GM21423 (cell line): Measurements from ENCODE around the gene KIAA1671.

Experiments
- ATAC-seq: cut with Tn5 transposase; IDR thresholded peaks from one replicate; pipeline ENCODE4 v1.9.1; 2021; ENCODE audit warnings: mild to moderate bottlenecking, moderate library complexity; ENCODE audit not compliant: unreplicated experiment

Gene KIAA1671

DNA sequence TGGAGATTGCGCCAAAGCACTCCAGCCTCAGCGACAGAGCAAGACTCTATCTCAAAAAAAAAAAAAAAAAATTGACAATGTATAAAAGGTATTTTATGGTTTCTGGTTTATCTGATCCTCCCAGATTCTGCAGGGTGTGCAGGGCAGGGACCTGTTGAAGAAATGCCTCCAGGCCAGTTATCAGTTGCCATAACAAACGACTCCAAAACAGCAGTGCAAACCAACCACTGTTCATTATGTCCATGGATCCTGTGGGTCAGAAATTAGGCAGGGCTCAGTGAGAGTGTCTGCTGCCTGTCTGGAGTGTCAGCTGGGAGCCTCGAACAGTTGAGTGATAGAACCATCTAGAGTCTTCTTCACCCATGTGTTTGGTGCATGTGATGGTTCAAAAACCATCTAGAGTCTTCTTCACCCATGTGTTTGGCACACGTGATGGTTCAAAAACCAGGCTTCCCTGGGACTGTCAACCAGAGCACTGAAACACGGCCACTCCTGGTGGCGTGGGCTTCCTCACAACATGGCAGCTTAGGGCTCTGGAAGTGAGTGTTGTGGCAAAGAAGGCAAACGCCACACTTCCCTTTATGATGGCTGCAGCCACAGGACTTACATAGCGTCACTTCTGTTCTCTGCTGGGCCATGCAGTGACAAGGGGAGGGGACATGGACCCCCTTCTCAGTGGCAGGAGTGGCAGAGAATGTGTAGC, 132.0 kb downstream of the KIAA1671 start:
- ATAC-seq: no peak

DNA sequence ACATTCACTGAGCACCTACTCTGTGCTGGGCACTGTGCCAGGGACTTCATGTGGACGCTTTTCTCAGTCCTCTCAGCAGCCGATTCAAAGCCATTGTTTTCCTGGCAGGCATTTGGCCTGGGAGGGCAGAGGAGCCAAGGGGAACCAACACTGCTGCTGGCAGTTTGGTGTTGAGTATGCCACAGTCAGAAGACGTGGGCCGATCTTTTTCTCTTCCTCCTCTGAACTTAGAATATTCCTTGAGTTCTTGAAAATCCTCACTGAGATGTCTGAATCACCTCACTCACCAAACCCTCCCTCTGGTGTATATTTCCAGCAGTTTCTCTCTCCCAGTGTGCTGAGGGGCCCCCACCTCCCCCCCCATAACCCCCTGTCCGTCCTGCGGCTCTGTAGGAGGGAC, 132.6 kb downstream of the KIAA1671 start:
- no peak for ATAC-seq

GRCh38 chr22:25085930-25086901, 133.7 kb downstream of the KIAA1671 start:
- peak; percentile 83 for ATAC-seq

- ATAC-seq: no peak
Observed at GRCh38 chr22:25086902-25087282, 134.4 kb downstream of the KIAA1671 start.

- ATAC-seq: no peak
Observed at GRCh38 chr22:25090225-25090890, 137.8 kb downstream of the KIAA1671 start.

GRCh38 chr22:25091458-25091857, 138.9 kb downstream of the KIAA1671 start:
- no peak for ATAC-seq

DNA sequence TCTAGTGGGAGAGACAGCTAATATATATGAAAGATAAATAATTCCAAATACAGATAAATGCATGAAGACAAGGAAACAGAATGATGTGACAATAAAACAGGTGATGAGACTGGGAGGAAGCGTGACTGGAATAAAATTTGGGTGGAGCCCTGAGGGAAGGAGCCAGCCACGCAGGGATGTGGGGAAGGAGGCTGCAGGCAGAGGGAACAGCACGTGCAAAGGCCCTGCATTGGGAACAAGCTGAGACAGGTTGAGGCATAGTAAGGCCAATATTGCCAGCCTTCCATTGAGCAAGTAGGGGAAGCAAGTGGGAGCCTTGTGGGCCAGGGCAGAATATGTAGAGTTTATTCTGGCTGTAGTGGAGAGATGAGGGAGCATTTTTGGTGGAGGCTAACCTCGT, 139.6 kb downstream of the KIAA1671 start:
- no peak for ATAC-seq

- ATAC-seq: no peak
Observed at GRCh38 chr22:25094579-25094978, 142.1 kb downstream of the KIAA1671 start.

DNA sequence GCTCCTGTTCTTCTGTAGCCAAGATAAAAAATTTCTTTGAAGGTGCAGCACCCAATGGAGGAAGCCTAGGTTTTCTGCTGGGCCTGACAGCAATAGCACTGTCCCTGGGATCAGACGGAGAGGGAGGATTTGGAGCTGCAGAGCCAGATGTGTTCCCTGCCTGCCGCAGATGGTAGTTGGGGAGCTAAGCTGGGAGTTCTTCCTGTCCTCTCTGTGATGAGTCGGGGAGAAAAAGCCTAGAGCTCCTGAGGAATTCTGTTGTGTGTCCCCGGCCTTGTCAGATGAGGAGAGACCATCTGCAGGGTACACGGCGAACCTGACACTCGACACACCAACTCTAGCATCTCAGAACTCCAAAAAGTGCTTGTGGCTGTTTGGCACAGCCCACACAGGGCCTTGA, 143.4 kb downstream of the KIAA1671 start:
- no peak for ATAC-seq

DNA sequence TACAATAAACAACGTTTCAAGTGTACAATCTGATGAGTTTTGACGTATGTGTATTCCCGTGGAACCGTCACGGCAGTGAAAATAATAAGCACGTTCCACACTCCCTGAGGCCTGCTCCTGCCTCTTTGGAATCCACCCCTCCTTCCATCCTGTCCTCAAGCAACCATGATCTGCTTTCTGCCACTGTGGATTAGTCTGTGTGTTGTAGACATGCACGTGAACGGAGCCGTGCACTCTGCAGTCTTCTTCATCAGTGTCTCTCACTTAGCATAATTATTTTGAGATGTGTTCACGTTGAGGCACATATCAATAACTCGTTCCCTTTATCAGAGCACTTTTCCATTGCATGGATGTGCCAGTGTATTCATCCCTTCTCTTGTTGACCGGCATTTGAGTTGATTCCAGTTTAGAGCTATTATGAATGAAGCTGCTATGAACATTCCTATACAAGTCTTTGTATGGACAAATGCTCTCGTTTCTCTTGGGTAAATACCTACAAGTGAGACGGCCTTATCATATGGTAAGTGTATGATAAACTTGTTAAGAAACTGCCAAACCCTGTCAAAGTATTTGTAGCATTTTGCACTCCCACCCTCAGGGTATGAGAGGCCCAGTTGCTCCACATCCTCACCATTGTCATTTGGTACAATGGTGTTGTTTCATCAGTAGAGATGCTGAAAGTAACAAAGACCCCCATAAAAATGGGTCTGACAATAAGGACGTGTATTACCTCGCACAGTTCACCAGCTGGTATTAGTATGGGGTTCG, 144.3 kb downstream of the KIAA1671 start:
- no peak for ATAC-seq

DNA sequence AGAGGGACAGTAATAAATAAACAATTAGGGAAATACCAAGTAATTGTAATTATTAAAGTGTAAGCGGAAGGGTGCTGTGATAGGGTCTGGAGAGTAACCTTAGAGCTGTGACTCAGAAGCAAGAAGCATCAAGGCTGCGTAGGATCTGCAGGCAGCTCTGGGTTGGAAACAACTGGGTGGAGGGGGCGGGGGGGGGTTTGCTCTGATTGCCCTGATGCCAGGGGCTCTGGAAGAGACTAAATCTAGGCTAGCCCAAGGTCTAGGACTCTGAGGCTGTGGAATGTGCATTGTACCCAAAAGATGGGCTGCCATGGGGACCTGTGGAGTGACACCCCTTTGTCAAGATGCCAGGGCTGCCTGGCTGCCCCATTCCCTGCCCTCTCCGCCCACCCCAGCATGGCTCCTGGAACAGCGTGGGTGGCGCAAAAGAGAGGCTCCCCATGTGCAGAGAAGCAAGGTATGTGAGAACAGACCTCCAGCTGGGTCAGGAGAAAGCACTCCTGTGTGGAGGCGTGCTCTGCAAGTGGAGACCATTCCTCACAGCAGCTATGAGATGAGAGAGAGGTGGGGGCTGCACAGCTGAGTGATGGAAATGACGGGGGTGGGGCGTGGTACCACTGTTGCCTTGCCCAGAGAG, 146.0 kb downstream of the KIAA1671 start:
- no peak for ATAC-seq

- ATAC-seq: no peak
Observed at GRCh38 chr22:25099202-25099601, 146.7 kb downstream of the KIAA1671 start.

DNA sequence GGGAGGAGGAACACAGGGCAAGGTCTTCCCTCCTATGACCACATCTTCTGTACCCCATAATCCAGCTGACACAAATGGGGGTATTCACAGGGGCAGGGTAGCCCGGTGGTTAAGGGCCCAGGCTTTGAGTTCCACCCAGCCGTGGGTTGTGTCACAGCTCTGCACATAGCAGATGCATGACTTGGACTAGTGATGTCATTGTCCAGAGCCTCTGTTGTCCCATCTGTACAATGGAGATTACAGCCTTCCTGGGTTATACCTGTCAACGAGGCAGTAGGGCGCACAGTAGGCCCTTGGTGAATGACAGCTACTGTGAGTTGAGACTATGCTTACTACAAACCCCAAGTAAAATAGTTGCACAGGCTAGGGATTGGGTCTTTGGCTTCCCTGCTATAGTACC, 147.9 kb downstream of the KIAA1671 start:
- no peak for ATAC-seq

DNA sequence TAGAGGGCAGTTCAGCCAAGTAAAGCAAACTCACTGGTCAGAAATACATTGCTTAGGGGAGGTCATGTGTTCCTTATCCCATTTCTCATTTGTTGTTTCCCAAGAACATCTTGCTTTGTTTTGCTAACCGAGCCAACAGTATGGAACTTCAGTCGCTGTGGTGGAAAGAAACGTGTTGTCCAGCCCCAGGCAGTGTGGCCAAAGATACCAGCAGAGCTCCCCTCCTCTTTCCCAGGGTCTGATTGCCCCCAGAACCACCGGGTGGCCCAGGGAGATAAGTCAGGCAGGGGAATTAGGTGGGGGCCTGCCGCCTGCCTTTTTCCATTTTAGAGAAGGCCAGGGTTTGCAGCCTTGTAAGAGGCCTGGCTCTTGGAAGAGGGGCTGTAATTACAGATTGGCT, 148.4 kb downstream of the KIAA1671 start:
- no peak for ATAC-seq

DNA sequence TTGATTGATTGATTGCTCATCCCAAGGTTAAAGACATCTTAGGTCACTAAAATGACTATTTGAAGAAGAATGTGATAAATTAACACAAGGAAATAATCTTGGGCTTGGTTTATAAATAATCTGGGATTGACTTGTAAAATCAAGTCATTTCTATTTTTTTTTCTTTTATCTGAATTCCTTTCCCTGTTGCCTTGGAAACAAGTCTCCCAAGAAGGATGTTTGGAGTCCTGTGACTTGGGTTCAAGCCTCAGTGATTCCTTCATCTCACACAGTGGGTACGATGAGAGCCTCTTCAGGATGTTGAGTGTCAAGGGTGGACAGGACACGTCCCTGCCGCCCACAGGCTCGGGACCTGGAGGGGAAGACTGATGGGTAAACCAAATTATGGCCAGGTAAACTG, 149.0 kb downstream of the KIAA1671 start:
- no peak for ATAC-seq

DNA sequence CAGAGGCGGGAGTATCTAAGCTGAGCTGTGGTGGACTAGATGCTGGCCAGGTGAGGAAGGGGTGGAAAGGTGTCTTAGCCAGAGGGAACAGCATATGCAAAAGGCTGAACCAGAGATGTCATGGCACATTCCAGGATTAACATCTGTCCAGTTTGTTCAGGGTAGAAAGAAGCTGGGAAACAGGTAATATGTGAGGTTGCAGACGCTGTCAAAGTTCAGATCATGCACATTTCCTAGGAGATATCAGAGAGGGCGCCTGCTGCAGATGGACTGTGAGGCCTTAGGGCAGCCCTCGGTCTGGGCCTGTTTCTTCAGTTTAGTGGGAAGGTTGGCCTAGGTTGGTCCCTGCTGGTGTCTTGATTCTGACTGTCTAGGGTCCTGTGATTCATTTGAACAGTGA, 149.5 kb downstream of the KIAA1671 start:
- ATAC-seq: no peak

DNA sequence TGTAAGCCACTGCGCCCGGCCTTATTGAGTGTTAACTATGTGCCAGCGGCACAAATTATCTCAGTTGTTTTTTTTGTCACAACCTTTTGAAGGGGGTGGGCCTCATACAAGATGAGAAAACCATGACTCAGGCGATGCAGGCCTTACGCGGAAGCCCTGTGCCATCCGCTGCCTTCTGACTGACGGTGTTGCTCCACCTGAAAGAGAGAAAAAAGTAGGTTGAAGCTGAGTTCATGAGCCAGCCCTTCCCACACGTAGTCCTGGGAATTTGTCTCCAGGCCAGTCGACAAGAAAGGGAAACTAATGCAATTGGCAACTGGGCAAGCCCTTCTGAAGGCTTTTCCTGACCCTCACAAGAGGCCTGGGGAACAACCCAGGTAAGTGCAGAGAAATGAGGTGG, 150.2 kb downstream of the KIAA1671 start:
- no peak for ATAC-seq

DNA sequence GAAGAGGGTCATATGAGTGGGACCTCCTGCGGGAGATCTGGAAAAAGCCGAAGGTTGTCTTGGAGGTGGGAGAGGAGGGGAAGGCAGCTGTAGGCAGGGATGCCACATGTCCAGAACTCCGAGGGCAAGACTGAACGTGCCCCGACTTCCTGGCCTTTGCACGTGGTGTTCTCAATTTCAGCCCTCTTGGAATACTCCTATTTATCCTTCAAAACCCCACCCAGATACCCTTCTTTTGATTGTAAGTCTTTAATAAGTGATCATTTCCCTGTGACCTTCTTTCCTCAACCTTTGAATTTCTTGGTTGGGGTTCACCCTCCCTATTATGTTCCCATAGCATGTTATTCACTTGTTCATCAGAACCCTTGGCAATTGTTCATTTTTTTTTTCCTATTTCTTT, 151.9 kb downstream of the KIAA1671 start:
- no peak for ATAC-seq

- ATAC-seq: no peak
Observed at GRCh38 chr22:25105817-25106650, 153.5 kb downstream of the KIAA1671 start.
